Panc1 (cell line): ENCODE results near the gene PRKG1. TPM values are rescaled to one million over a fixed set of nuclear protein-coding genes. Genes with fewer than 3 reads are reported as not detected.

Experiments used
- ATAC-seq: fragments of 200-7000 bp; cut with Tn5 transposase; 2 replicates; pipeline ENCODE4 v1.9.1; 2020; ENCODE audit warnings: mild to moderate bottlenecking, moderate library complexity
- BruUV-seq: library from RNA; stranded (reverse); fragments of 400-500 nt; replicated peaks from 2 replicates; lab custom pipeline; 2021; lab: Mats Ljungman, UMichigan
- CTCF ChIA-PET: fragments of 300-600 bp; sonication (Branson Sonifier 250); formaldehyde crosslinking; loops from one replicate; lab custom pipeline; 2022; ENCODE audit warnings: antibody characterized with exemption; lab: Charles Lee
- POLR2A ChIA-PET: fragments of 300-600 bp; sonication (Branson Sonifier 250); formaldehyde crosslinking; loops from one replicate; lab custom pipeline; 2022; ENCODE audit warnings: antibody characterized with exemption; lab: Charles Lee
- DNase-seq: peaks from one replicate; pipeline ENCODE4 v3.0.0-alpha.2; 2010; ENCODE audit warnings: low read depth, low spot score
- H3K27ac ChIP-seq: 2 replicates; pipeline ENCODE4 v1.5.1; 2011; ENCODE audit warnings: mild to moderate bottlenecking, low read length, inconsistent platforms
- H3K27me3 ChIP-seq: fragments of 200-500 bp; sonication (Bioruptor generic); 2 replicates; pipeline ENCODE4 v1.6.0; 2014; ENCODE audit warnings: low read length, inconsistent platforms; ENCODE audit not compliant: control insufficient read depth, insufficient read depth
- H3K36me3 ChIP-seq: fragments of 200-500 bp; sonication (Bioruptor generic); 2 replicates; pipeline ENCODE4 v1.5.1; 2014; ENCODE audit warnings: inconsistent platforms, mild to moderate bottlenecking, low read length, moderate library complexity; ENCODE audit not compliant: control insufficient read depth, insufficient read depth
- H3K4me1 ChIP-seq: 2 replicates; pipeline ENCODE4 v1.5.1; 2011; ENCODE audit warnings: inconsistent platforms, mild to moderate bottlenecking, low read length, moderate library complexity; ENCODE audit not compliant: control insufficient read depth, insufficient read depth
- H3K4me3 ChIP-seq, 2 experiments: 2 replicates each; pipeline ENCODE4 v1.5.1; 2011 to 2012; ENCODE audit warnings: low read depth in 2 of 2, low read length in 2 of 2, mild to moderate bottlenecking in 2 of 2, inconsistent platforms in 1 of 2, moderate library complexity in 1 of 2
- H3K9me3 ChIP-seq: fragments of 200-500 bp; sonication (Bioruptor generic); 2 replicates; pipeline ENCODE4 v1.5.1; 2014; ENCODE audit warnings: low read depth, mild to moderate bottlenecking, inconsistent platforms, low read length, moderate library complexity; ENCODE audit not compliant: control insufficient read depth, insufficient read depth
- CTCF ChIP-seq: fragments of 450-650 bp; IDR thresholded peaks from 2 replicates; pipeline ENCODE4 v1.5.1; 2017; ENCODE audit warnings: mild to moderate bottlenecking
- POLR2AphosphoS5 ChIP-seq: IDR thresholded peaks from 2 replicates; pipeline ENCODE4 v1.6.1; 2012; ENCODE audit warnings: mild to moderate bottlenecking, low read depth, low read length, moderate library complexity
- SIN3A ChIP-seq: IDR thresholded peaks from 2 replicates; pipeline ENCODE4 v1.6.1; 2012; ENCODE audit warnings: low read depth, mild to moderate bottlenecking, low read length, moderate library complexity, borderline replicate concordance; ENCODE audit not compliant: insufficient read depth
- TCF7L2 ChIP-seq: IDR thresholded peaks from 2 replicates; pipeline ENCODE4 v1.6.1; 2011; ENCODE audit warnings: mild to moderate bottlenecking, low read depth, low read length, inconsistent platforms
- in situ Hi-C: cut with HindIII; loops from 2 replicates; pipeline ENCODE4 v1.10.0; 2016; ENCODE audit warnings: low sequenced_read_pairs, low pct_unique_long_range_greater_than_20kb
- intact Hi-C: fragments of 100-400 bp; cut with micrococcal nuclease; formaldehyde crosslinking; loops from one replicate; pipeline ENCODE4 v1.10.0; 2022; ENCODE audit not compliant: unreplicated experiment
- total RNA-seq: library from RNA; stranded (reverse); gene quantifications from one replicate; pipeline ENCODE4 v1.2.1, GENCODE V29; 2021; ENCODE audit not compliant: unreplicated experiment
- TF ChIP-seq, protein P1 (sequence below), 2 experiments: IDR thresholded peaks; 2 replicates each; pipeline ENCODE4 v1.6.1; 2011 to 2012; ENCODE audit warnings: low read depth in 2 of 2, control low read depth in 1 of 2, low read length in 1 of 2, mild to moderate bottlenecking in 1 of 2, moderate library complexity in 1 of 2; ENCODE audit not compliant: insufficient read depth in 1 of 2

Gene PRKG1
- total RNA-seq, 1 experiment from 2014 or later: 0.92 TPM

- H3K4me1 ChIP-seq: no peaks in the 10 kb centered on the region
- H3K27me3 ChIP-seq: peaks cover 2% of the 10 kb centered on the region; the same call in 1 of the 2 replicates
- BruUV-seq: no TSS peak
- no peaks in the 10 kb centered on the region for H3K36me3 ChIP-seq
- ChIA-PET CTCF (no interaction called here), POLR2A (no interaction called here)
- intact Hi-C loops (no loop called here), in situ Hi-C loops (no loop called here)
- no peaks in the 10 kb centered on the region for H3K9me3 ChIP-seq
- TF ChIP-seq POLR2AphosphoS5 (no peak), SIN3A (no peak), TCF7L2 (no peak), CTCF (no peak)
- TF ChIP-seq, protein P1, sequence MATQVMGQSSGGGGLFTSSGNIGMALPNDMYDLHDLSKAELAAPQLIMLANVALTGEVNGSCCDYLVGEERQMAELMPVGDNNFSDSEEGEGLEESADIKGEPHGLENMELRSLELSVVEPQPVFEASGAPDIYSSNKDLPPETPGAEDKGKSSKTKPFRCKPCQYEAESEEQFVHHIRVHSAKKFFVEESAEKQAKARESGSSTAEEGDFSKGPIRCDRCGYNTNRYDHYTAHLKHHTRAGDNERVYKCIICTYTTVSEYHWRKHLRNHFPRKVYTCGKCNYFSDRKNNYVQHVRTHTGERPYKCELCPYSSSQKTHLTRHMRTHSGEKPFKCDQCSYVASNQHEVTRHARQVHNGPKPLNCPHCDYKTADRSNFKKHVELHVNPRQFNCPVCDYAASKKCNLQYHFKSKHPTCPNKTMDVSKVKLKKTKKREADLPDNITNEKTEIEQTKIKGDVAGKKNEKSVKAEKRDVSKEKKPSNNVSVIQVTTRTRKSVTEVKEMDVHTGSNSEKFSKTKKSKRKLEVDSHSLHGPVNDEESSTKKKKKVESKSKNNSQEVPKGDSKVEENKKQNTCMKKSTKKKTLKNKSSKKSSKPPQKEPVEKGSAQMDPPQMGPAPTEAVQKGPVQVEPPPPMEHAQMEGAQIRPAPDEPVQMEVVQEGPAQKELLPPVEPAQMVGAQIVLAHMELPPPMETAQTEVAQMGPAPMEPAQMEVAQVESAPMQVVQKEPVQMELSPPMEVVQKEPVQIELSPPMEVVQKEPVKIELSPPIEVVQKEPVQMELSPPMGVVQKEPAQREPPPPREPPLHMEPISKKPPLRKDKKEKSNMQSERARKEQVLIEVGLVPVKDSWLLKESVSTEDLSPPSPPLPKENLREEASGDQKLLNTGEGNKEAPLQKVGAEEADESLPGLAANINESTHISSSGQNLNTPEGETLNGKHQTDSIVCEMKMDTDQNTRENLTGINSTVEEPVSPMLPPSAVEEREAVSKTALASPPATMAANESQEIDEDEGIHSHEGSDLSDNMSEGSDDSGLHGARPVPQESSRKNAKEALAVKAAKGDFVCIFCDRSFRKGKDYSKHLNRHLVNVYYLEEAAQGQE (IDR thresholded peaks at IDR 0.05; ENCODE audit: insufficient read depth in 1 of 2, low read depth in 2 of 2, low read length in 1 of 2): no peak
- DNase-seq (no peak), ATAC-seq (no peak)
- no peak overlapping the region for H3K27ac ChIP-seq
- H3K4me3 ChIP-seq: no peak overlapping the region
These were observed 247.7 kb downstream of the PRKG1 start for GRCh38 chr10:51321980-51322379.

DNA sequence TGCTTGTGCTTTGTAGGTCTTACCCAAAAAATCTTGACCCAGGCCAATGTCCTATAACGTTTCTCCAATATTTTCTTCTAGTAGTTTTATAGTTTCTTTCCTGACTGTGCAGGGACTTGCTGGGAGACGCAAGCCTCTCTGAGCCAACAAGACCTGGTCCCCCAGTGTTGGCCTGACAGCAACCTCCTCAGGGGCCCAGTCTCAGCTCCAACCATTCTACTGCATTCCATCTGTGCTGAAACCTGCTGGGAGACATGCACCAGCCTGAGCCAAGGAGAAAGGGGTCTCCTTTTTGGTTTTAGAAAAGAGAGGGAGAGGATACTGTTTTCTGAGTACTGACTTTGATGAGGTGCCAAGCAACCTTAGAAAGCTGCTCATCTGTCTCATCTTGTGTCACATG is 251.4 kb downstream of the PRKG1 start:
- TF ChIP-seq, protein P1 (IDR thresholded peaks at IDR 0.05; ENCODE audit: insufficient read depth in 1 of 2, low read depth in 2 of 2, low read length in 1 of 2): no peak
- TF ChIP-seq SIN3A: no peak
- no peak for TF ChIP-seq CTCF
- no TSS peak for BruUV-seq
- ChIA-PET POLR2A (no interaction called here), CTCF (no interaction called here)
- intact Hi-C loops: no loop called here
- Histone ChIP-seq H3K9me3 (no peaks in the 10 kb centered on the region), H3K27ac (no peak overlapping the region), H3K4me1 (no peaks in the 10 kb centered on the region), H3K27me3 (no peaks in the 10 kb centered on the region), H3K4me3 (no peak overlapping the region), H3K36me3 (no peaks in the 10 kb centered on the region)
- ATAC-seq: no peak
- DNase-seq: no peak
- in situ Hi-C loops: no loop called here
